HG03025 (cell line): ENCODE measurements around the gene BPIFB6.
"Not testable (repeated sequence)": the region's sequence is repeated elsewhere in the genome, so short reads cannot be mapped to it uniquely, and the experiment has no call there.

ENCODE experiments used
- ATAC-seq: cut with Tn5 transposase; IDR thresholded peaks from one replicate; pipeline ENCODE4 v1.9.1; 2021; ENCODE audit warnings: mild to moderate bottlenecking, moderate library complexity; ENCODE audit not compliant: unreplicated experiment, low FRiP score

The BPIFB6 gene

GRCh38 chr20:33027769-33028751 lies 3.4 kb upstream of the BPIFB6 start:
- no peak for ATAC-seq

DNA sequence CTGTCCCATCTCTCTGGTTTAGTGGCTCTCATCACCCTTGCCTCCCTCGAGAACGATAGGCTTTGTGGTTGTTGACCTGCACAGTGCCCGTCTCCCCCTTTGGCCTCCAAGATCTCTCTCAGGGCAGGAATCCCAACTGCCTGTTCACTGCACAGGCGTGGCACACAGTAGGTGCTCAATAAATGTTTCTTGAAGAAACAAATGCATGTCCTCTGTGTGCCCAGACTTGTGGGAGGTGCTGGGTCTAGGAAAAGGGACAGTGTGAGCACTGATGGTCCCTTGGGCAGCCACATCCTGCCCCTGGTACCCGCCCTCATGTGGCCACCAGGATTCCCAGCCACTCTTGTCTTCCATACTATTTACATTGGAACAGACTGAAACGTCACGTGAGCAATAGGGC lies 2.6 kb upstream of the BPIFB6 start:
- no peak for ATAC-seq

DNA sequence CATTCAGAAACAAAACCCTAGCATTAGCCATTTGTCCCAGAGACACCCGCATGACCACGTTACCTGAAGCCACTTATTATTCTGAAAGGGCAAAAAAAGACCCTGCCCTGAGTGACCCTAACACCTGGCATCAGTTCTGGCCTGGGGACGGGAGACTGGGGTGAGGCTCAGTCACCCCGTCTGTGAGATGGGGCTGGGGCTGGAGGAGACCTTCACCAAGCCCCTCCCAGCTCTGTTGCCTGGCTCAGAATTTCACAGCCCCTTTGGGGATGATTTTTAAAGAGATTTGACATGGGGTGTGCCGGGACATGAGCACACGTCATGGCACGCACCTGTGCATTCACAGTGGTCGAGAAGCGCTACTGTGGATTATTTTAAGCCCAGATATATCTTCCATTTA lies 1.4 kb upstream of the BPIFB6 start:
- ATAC-seq = no peak

- no peak for ATAC-seq
Observed at GRCh38 chr20:33030569-33030968, 879 bp upstream of the BPIFB6 start.

DNA sequence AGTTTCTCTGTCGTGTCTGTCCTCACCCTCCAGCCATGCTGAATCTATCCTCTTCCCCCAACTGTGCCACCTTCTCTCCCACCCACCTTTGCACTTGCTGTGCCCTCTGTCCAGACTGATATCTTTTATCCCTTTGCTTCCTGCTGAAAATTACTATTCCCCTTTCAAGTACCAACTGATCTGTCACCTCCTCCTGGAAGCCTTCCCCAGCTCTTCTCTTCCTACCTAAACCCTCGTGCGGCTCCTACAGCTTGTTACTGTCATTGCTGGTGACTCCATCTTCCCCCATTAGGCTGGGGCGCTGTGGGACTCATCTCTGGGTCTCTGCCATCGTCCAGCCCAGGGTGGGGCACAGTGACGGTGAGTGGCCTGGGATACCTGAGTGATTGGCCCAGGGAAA lies 1.1 kb downstream of the BPIFB6 start:
- ATAC-seq = no peak

DNA sequence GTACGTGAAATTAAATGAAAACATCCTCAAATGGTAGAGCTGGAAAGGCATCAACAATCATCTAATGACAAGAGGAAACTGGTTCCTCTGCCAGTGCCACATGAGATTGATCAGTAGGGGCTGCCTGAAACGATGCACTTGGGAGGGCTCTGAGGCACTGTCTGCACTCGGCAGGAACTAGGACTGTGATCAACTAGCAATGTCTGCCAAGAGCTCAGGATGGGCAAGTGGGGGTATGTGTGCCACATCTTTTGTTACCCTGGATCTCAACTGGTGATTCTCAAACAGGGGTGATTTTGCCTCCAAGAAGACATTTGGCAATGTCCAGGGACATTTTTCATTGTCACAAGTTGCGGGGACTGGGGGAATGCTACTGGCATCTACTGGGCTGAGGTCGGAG lies 1.9 kb downstream of the BPIFB6 start:
- ATAC-seq = no peak

GRCh38 chr20:33034115-33034514 lies 2.7 kb downstream of the BPIFB6 start:
- no peak for ATAC-seq

DNA sequence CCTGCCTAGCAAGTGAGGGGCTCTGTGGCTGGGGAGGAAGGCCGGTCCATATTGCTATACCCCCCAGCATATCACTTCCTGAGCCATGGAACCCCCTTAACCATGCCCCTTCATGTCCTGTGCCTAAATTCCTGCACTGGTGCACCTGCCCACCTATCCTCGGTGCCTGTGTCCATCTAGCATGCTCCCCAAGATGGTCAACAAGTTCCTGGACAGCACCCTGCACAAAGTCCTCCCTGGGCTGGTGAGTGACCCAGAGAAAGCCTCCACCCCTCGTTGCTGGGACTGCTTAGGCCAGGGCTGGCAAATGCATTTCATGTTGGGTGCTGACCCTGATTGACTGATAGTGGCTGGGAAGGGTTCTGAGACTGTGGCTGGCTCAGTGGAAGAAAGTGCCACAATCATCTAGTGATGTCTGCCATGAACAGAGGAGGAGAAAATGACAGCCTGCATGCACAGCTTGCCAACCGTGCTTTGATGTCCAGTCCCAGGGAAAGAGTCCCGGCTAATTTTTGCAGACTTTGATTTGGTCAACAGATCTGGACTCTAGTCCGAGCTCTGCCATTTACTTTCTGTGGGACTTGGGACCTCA lies 3.5 kb downstream of the BPIFB6 start:
- ATAC-seq = no peak

DNA sequence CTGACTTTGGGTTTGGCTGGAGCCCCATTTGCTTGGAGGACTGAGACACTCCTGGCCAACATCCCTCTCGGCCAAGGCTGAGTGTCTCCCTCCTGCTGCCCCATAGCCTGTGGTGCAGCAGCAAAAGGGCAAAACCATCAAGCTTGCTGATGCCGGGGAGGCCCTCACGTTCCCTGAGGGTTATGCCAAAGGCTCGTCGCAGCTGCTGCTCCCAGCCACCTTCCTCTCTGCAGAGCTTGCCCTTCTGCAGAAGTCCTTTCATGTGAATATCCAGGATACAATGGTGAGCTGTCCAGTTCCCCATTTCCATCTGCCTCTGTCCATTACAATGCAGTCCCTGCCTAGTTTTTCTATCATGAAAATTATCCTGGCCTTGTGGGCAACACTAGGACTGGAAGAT lies 6.0 kb downstream of the BPIFB6 start:
- ATAC-seq = no peak

DNA sequence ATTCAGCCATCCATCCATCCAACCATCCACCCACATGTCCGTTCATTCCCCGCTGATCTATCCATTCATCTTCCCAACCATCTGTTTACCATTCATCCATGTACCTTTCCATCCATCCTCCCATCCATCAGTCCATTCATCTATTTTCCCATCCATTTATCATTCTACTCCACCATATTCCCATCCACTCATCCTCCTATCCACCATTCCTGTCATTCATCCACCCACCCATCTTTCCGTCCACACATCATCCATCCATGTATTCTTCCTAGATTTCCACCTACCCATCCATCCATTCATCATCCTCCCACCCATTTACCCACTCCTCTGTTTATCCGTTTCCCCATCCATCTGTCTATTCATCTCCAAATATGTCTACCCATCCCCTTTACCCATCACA lies 6.8 kb downstream of the BPIFB6 start:
- no peak for ATAC-seq

DNA sequence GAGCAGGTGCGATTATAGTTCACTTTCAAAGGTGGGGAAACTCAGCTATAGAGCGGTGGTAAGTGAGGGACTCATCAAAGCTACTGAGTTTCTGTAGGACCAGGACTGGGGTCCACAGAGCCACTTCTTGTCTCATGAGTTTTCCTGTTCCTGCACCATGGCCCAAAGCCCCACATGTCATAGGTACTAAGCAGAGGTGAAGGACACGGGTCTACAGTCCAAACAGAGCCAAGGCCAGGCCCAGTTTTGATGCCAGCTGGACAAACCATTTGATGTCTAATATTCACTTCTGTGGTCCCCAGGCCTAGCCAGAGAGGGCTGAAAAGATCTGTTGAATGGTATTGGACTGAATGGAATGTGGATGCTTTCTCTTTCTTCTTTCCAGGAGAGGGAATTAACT lies 11.0 kb downstream of the BPIFB6 start:
- ATAC-seq = no peak

DNA sequence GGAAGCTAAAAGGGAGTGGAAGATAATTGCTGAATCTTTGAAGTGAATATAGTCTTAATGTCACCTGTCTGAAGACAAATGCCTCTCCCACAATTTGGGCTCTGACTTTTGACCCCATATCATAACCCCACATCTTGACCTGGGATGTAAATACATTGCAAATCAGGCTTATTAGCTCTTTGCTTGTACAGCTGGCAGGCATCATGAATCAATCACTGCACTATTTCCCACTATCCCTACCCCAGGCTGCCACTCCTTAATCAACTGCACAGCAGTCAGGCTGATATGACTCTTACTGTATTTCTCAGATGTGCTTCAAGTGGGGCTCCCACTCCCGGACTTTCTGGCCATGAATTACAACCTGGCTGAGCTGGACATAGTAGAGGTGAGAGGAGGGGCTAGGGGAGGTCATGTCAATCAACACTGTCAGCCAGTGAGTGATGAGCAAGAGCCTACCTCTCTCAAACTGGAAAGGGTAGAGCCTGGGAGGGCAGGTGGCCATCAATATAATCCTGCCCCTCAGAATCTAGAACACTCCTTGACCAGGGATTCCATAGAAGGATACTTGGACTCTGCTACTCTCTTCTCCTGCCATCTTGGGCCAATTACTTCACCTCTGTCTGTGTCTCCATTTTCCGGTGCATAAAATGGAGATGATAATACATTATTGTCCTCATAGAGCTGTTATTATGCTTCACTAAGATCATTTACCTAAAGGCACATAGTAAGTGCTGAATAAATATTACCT lies 11.7 kb downstream of the BPIFB6 start:
- no peak for ATAC-seq

DNA sequence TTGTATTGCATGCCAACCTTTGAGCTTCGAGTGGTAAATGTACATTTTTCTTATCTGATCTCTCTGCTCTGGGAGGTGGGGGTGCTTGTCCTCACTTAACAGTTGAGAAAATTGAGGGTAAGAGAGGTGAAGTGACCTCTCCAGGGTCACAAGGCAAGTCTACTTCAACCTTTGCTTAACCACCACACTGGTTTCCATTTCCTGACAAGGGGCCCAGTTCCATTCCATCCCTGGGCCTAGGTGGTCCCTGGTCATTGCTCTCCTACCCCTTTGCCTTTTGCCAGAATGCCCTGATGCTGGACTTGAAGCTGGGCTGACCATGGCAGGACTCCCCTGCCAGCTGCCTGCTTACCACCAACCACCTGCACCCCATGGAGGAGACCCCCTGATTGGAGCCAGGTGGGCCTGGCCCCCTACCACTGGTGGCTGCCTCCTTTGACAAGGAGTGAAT lies 12.3 kb downstream of the BPIFB6 start:
- ATAC-seq = no peak

GRCh38 chr20:33045129-33045721 lies 13.8 kb downstream of the BPIFB6 start:
- not testable (repeated sequence) for ATAC-seq

DNA sequence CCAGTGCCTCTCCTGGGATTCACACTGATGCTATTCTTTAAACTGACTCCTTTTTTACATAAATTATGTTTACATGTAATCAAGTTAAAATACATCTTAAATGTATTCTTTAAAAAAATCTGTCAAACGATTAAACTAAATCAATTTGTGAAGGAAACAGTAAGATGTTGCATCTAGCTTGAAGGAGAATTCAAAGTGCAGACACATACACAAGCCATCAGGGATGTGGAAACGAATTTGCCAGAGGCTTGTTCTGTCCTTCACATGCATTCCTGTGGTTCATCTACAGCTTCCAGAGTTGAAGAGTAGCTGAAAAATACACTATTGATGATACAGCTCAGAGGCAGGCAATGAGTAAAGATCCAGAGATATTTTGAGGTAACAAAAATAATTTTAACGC lies 15.0 kb downstream of the BPIFB6 start:
- ATAC-seq = no peak

DNA sequence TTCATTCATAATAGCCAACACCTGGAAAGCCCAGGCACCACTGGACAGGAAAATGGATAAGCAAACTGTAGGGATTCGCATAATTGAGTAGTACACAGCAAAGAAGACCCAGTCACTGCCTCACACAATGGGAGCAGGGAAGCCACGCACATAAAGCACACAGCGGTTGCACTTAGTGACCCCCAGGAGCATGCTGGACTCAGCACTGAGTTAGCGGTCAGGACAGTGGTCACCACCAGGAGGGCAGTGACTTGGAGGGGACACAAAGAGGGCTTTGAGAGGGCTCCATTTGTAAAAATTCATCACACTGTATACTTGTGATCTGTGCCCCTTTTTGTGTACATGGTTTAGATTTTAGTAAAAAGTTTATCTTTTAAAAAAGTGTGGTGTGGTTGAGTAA lies 19.9 kb downstream of the BPIFB6 start:
- no peak for ATAC-seq

DNA sequence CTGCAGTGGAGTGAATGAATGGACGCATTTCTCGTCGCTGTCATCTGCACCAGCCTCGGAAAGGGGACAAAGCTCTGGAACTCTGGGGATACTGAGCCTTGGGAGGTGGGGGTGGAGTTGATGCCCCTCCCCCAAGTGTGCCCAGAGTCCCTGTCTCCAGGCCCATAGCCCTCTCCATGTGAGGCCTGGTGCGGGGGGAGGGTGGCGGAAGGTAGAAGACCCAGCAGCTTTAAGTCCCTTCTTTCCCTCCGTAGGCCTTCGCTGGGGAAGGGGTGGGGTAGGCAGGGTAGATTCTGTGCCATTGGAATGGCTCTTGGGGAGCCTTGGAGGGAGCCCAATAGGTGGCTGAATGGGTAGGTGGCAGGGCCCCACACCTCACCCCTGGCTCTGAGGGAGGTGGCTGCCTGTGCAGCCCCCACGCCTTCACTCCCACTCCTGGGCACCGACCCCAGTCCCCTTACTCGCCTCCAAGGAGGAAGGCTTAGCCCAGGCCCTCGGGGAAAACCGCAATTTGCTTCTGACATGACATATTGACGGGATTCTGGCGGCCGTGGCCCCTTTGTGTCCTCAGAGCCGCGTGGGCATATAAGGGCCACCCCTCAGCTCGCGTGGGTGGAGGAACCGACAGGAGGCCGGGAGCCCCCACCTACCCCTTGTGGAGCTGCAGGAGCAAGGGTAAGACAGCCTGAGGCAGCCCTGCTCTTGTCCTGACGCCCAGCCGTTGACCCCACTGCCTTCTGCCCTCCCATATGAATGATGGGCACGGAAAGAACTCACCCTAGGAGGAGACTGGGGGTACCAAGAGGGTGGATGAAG lies 22.1 kb downstream of the BPIFB6 start, which contains the start of gene BPIFB3:
Gene BPIFB3, plus strand, starts transcription at position 613 of the 816 bp plus-strand sequence. CDS start 1,533 bp downstream, outside the sequence.
- no peak for ATAC-seq

DNA sequence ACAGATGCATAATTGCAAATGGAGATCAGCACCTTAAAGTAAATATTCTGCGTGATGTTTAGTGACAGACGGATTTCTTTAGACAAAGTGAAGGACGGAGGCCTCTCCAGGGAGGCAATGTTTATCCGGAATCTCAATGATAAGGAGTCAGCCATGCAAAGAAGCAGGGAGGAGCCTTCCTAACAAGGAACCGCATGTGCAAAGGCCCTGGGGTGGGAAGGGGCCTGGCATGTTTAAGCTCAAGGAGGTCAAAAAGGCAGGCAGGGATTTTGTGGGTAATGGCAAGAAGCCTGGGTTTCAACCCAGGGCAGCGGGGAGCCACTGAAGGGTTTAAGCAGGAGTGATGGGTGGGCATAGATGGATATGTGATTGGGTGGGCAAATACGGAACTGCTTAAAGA lies 22.9 kb downstream of the BPIFB6 start:
- no peak for ATAC-seq

DNA sequence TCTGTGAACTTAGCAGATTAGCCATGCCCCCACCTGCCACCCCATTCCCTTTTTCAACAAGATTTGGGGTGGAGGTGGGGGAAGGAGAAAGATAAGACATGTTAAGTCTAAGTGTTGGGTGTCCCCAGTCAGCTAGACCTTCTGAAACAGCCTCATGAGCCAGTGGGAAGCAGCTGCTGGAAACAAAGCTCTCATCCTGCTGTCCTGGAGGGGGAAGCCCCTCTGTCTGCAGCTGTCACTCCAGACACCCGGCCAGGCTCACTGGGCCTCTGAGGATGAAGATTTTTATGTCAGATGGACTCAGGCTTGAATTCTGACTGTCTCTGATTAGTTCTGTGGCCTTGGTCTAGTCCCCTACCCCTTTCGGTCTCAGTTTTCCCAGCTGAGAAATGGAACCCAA lies 23.3 kb downstream of the BPIFB6 start:
- no peak for ATAC-seq

DNA sequence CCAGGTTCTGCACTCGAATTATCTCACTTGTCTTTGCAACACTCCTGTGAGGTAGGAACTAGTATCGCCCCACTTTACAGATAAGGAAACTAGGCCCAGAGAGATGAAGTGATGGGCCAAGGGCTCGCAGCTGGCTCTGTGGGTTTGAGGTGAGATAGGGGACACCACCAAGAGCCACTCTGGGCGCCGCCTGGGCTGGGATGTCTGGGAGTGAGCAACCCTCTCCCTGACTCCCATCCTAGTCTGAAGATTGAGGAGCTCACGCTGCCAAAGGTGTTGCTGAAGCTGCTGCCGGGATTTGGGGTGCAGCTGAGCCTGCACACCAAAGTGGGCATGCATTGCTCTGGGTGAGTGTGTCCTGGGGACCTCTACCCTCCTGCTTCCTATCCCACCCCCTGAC lies 27.7 kb downstream of the BPIFB6 start:
- no peak for ATAC-seq
